Measurements from ENCODE around the gene DCUN1D2.

The DCUN1D2 gene

DNA sequence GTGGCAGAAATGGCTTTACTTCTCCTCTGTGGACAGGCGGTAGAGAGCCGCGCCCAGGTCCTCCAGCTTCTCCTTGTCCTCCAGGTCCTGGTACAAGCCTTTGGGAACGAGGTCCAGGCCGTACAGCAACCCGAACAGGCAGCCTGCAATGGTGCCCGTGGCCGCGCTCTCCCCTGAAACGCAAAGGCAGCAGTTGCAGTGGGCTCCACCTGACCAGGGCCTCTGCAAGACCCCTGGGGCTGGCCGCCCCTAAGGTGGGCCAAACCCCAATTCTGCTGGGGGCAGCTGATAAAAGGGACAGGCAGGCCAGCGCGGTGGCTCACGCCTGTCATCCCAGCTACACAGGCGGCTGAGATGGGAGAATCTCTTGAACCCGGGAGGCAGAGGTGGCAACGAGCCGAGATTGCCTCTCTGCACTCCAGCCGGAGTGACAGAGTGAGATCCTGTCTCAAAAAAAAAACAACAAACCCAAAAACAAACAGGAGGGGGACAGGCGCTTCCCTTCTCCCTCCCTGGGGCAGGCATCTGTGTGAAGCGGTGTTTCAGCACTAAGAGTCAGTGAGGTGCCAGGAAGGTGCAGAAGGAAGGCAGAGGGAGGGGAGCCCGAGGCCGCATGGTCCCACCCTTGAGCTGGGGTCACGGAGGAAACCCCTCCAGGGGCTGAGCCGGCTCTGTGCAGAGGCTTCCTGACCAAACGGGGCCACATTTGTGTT lies 67.5 kb downstream of the DCUN1D2 start:
- DNase-seq (ENCODE audit: low read depth) = no peak

DNA sequence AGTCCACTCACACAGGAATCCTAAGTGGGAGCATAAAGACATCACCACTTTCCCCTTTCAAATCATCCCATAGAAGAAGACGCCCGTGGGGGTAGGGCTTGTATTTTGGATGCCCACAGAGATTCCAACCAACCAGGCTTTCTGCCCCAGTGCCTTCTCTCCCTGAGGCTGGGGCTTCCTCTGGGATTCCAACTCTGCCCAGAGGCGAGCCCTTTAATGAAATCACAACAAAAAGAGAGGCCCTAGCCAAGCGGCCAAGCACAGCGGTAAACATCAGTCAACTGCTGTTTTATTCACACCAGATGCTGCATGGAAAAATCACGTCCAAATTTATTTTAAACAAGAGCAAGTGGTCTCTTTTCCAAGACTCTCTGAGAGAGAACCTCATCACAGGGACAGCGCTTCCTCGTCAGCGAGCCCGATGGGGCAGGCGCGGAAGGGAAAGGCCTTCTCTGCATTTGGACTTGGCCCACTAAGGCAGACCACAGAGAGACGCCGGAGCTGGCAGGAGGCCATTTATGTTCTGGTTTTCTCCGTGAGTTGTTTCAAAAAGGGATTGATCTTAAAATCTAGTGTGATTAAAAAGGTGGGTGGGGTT lies 68.7 kb downstream of the DCUN1D2 start:
- no peak for DNase-seq (ENCODE audit: low read depth)

DNA sequence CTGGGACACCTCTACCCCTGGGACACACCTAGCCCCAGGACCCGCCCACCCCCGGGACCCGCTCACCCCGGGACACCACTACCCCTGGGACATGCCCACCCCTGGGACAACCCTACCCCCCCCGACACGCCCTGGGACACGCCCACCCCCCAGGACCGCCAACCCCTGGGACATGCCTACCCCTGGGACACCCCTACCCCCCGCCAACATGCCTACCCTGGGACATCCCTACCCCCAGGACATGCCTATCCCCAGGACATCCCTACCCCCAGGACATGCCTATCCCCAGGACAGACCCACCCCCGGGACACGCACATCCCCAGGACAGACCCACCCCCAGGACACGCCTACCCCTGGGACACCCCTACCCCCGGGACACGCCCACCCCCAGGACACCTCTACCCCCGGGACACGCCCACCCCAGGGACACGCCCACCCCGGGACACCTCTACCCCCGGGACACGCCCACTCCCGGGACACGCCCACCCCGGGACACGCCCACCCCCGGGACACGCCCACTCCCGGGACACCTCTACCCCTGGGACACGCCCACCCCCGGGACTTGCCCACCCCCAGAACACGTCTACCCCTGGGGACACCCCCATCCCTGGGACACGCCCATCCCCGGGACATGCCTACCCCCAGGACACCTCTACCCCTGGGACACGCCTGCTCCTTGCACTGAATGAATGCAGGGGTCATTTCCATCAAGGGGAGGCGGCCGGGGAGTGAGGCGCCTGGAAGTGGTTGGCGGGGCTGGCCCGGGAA lies 69.5 kb downstream of the DCUN1D2 start:
- no peak for DNase-seq (ENCODE audit: low read depth)

DNA sequence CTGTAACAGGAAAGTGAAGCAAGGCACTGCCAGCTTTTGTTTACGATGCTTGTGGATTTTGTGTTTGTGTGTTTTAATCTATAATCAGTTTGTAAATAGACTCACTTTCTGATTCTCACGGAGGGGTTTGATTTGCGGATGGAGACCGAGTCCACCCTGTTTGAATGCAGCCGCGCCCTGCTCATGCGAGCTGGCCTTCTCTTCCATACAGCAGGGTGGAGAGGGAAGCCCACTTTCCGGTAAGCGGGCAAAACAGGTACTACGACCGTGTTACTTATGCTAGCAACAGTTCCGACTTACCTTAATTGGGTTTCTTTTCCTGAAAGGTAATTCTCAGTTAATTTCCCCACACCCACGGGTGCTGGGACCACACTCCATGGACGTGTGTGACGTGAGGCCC lies 70.3 kb downstream of the DCUN1D2 start:
- no peak for DNase-seq (ENCODE audit: low read depth)

DNA sequence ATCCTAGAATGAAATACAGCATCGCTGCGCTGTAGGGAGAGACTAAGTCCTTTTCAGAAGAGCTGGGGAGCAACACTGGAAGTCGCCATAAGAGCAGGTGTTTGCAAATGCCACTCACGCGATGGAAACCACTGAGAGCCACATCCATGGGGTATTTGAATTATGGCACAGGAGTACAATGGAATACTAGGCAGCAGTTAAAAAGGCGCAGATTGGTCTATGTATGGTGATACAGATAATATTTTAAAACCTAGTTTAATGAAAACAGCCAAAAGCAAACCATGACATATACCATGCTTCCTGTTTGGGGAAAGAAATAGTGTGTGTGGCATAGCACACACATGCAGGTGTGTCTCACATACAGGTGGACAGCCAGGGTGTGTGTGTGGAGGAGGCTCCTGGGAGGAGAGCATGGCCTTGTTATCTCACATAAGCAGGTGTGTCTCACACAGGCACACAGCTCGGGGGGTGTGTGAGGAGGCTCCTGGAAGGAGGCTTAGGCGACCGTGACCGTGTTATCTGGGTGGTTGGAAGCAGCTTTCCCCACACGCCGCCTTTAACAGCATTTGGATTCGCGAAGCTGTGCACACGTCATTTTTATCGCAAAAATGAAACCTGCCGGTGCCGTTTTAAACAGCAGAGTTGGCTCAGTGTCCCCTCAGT lies 70.8 kb downstream of the DCUN1D2 start:
- no peak for DNase-seq (ENCODE audit: low read depth)

DNA sequence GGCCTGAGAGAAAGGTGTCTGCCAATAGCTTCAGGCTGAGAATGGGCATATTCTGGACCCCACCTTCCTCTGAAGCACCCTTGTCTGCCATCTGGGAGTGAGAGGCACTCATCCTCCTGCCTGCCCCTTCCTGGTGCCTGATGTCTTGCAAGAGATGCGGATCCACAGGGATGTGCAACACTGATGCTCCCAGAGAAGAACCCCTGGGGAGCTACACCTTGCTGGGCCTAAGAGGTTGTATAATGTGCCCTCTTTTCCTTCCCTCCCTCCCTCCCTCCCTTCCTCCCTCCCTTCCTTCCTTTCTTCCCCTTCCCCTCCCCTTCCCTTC lies 71.8 kb downstream of the DCUN1D2 start:
- DNase-seq (ENCODE audit: low read depth) = no peak

DNA sequence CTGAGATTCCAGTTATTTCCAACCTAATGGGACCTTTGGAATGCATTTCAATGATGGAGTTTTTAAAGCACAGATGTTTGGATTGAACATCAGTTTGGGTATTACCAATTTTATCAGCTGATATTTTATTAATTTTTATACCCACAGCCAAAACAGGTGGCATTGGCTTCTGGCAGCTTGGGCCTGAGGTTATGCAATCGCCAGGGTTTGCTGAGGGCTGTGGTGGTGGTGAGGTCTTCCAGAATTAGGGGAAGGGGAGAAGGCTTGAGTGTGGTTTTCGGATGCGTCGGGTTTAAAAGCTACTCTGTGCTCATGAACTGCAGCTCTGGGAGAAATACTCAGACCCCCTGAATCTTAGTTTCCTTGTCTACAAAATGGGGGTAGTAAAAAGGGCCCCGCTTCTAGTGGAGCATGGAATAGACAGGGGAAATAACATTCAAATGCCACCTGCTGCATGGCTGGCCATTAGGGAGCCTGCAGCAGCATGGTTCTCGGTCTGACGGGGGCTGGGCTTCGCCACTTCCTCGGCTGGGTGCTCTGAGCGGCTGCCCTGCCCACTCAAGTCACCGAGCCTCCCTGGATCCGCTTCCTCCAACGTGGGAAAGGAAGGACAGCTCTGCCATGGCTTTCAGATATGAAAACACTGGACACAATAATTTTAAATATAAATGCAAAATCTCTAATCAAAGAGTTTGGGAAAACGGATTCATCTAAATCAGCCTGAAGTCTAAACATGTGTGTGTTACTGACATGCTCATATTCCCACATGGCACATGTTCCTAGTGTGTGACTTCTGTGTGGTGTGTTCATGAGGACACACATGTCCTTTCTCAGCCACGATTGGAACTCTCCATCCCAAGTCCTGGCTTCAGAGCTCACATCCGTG lies 72.4 kb downstream of the DCUN1D2 start:
- no peak for DNase-seq (ENCODE audit: low read depth)

DNA sequence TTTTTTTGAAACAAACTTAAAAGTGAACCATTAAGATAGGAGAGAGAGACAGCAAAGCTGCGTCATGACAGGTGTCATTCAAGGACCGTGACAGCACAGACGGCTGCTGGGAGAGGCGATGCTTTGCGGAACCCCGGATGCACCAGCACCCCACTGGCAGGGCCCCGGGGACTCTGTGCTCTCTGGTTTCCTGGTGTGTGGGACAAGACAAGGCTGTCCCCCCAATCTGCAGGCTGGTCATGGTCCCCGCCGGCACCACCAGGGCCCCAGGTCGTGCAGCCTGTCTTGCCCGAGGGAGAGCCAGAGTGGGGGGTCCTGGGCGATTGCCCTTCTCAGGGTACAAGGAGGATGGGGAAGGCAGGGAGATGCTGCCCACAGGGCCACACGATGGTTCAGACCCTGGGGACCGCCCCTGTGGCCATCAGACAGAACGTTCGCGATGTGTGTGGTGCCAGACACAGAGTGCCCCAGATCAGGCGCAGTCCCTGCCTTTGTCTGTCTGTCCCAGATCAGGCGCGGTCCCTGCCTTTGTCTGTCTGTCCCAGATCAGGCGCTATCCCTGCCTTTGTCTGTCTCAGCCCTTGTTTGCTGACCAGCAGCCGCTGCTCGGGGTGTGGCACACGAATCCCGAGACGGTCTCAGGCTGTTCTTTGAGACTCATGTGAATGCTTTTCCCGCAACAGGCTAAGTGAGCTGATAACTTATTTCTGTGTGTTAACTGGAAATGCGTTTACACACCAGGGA lies 73.3 kb downstream of the DCUN1D2 start:
- no peak for DNase-seq (ENCODE audit: low read depth)

DNA sequence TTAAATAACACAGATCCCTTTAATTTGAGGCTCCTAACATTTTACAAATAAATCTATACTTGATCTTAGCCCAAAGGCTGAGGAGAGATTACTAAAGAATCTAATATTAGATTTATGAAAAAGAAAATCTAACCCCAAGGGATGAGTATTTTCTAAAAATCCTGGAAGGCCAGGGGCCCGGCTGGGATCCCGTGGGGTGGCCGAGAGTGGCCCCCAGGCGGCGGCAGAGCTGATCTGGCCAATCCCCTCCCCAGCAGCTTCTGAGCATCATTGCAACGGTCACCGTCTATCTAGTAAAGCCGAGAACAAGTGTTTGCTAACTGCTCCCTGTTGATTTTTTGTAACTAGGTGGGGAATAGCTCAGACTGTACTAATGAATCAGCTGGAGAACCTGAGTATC lies 74.7 kb downstream of the DCUN1D2 start:
- DNase-seq (ENCODE audit: low read depth) = no peak

DNA sequence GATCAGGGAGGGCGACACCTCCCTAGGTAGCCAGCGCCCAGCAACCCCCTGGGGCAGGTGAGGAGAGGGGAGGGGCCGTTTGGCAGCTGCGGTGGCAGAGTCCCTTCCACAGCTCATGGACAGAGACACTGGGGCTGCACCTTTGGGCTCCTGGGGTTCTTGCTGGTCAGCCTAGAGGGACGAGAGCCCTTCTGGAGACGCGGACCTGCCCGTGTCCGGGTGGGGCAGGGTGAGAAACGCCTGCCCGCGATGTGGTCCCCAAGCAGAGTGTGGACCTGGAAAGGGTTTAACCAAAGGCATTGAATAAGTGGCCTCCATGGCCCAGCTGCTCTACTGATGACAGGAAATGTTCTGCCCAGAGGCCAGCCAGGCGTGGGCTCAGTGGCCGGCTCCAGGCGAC lies 75.5 kb downstream of the DCUN1D2 start:
- DNase-seq (ENCODE audit: low read depth) = no peak

DNA sequence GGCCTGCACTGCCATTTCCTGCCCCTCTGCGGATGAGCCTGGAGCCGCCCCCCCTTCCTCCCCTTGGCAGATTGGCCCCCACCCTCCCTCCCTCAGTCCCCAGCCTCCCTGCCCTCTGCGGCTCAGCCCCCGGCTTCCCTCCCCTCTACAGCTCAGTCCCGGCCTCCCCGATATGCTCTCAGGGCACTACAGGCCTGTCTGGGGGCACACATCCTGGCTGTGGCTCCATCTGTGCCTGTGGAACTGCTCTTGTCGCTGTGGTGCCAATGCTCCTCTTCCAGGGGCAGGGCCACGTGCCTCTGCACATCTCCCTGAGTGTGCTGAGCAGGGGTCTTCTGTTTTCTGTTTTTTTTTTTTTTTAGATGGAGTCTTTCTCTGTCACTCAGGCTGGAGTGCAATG lies 76.2 kb downstream of the DCUN1D2 start:
- DNase-seq (ENCODE audit: low read depth) = no peak

DNA sequence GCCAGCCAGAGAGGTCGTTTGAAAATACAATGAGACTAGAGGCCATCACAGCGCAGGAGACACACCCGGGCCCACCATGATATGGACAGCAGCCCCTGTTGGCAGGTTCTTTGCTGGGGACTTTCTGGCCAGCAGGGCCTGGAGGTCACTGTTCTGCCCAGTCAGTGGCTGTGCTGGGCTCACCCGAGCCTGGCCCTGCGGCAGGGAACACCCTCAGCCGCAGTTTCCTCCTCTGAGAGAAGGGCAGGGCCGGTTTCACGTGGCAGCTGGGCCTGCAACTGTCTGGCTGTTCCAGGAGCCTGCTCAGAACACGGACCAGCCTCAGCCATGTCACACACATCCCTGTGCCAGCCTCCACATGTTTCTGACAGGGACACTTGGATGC lies 76.6 kb downstream of the DCUN1D2 start:
- no peak for DNase-seq (ENCODE audit: low read depth)

DNA sequence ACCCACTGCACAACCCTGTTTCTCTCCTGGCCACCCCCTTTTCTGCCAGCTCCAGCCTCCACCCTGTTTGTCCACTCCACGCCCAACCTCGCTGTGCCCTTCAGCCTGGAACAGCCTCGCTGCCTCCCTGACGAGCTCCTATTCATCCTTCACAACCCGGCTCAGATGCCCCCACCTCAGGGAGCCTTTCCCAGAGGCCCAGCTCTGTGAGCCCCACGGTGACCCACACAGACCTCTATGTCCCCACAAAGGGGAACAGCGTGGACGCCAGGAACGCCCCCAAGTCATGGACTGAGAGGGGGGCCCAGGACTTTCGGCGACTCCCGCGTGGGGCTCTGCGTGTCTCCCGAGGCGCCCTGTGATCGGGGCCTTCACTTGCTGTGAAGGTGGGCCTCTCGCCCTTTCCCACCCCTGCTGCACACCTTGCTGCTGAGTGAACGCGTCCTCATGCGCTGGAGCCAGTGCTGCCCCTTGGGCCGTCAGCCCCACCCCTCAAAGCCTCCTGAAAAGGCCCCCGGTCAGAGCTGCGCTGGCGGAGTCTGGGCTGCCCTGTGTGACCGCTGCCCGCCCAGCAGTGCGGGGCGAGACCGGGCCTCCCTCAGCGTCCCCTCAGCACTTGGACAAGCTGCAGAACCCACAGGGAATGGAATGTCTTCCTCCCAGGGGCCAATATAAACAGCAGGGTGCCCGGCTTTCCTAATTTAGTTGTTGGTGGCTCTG lies 77.2 kb downstream of the DCUN1D2 start:
- DNase-seq (ENCODE audit: low read depth) = no peak

DNA sequence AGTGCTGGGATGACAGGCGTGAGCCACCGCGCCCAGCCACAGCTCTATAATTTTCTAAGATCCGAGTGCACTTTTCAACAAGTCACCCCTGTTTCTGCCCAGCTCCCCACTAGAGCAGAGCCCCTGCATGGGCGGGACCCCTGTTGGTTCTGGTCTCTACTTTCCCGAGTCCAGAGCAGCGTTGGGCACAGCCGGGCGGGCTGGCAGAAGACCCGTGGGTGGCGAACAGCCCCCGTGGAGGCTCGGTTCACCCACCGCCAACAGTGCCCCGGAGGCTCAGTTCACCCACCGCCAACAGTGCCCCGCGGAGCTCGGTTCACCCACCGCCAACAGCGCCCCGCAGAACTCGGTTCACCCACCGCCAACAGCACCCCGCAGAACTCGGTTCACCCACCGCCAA lies 78.1 kb downstream of the DCUN1D2 start:
- no peak for DNase-seq (ENCODE audit: low read depth)

DNA sequence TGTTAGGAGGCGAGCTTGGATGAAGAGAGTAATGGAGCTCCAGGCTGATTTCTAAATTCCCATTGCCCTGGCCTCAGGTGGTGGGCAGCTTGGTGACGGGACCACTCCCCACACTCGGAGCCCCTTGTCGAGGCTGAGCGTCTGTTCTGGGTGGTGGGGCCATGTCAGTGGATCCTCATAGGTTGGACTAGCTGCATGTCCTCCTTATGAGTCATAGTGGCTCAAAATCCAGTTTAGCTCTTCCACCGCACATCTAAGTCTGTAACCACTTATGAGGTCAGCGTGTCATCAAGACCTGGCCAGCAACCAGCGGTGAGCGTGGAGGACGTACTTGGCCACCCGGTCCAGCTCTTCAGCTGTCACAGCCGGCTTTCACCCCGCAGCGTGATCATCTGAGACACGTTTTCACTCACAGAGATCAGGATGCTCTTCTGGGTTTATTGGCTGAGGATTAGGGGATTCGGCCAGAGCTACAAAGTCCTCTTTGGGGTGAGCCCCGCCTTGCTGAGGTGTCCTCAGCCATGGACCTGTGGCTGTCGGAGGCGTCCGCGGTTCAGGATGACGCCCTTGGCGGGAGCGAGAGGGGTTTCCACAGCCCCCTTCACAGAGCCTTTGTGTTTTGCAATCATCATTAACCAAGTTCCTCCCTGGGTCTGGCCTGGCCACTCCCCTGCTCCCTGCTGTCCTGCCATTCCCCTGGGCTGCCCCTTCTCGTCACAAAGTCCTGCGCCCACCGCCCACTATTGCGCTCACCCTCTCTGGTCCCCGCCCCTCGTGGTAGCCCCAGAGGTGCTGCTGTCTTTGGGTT lies 79.1 kb downstream of the DCUN1D2 start:
- DNase-seq (ENCODE audit: low read depth) = no peak

DNA sequence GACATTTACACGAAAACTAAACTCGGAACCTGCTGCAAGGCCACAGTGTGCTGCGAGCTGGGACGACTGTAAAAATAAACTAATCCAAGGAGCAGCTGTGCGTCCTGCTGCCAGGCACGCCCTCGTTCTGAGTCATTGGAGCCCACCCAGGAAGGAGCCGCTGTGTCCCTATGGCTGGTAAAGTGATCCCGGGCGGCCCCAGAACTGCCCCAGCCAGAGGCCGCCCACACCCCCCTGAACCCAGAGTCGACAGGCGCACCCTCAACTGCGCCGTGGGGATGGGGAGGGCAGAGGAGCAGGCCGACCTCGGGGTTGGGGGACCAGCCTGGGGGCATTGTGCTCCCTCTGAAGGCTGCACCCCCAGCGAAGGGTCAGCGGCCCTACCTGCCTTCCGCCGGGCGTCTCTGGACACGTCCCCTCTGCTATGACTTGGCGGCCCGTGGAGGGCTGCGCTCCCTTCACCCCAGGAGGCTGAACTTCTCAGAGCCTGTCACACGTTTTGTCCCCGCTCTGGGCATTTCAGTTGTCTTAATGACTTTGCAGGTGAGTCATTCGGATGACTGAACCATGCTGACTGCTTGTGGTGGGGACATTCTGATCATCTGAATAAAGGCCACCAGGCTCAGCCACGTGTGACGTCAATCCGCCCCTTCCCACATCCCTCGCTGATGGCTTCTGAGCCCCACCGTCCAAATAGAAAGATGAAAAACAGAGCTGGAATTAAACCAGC lies 79.9 kb downstream of the DCUN1D2 start:
- no peak for DNase-seq (ENCODE audit: low read depth)

DNA sequence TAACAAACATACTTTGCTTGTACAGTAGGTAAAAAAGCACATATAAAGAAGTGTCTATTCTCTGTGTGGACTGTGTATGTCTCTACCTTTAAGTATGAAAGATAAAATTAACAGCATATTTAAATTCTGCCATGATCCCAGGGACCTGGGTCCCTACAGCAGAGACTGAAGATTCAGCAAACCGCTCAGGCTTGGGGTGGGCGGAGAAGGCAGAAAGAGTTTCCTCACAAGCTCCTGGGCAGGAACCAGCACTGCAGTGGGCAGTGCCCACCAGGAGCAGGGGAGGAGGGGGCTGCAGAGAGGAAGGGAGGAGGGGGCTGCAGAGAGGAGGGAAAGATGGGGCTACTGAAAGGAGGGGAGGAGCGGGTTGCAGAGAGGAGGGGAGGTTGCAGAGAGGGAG lies 81.9 kb downstream of the DCUN1D2 start:
- no peak for DNase-seq (ENCODE audit: low read depth)

DNA sequence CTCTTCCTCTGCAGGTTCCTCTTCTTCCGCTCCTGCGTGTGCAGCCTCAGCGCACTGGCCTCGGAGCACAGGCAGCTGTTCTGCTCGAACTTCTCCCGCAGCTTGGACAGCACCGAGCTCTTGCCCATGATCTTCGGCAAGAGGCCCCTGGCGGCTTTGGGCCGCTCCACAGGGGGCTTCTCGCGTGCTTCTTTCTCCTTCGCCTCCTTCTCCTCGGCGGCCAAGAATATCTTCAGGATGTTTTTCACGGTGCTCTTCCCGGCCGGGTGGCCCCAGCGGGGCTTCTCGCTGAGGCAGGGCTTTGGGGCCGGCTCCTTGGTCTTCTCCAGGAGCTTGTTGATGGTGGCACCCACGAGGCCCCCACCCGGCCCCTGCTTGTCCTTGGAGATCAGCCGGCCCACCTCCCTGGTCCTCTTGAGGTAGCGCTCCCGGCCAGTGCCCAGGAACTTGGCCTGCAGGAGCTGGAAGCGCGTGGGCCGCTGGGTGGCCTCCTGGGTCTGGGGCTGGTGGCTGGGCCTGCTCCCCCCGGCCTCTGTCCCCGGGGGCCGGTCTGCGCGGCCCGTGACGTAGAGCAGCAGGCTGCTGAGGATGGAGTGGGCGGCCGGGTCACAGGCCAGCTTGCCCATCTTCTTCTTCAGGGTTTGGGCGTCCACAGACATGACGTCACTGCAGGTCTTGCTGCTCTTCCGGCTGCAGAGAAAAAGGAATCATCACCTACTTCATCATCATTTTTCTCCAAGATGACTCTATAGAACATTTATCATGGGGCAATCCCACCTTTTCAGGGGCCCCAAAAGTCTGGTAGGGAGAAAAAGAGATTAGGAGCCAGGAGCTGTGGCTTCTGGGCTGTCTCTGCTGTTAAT lies 82.7 kb downstream of the DCUN1D2 start:
- no peak for DNase-seq (ENCODE audit: low read depth)

All from stimulated activated CD8-positive, alpha-beta memory T cell treated with anti-CD3 and anti-CD28 coated beads, Interleukin-4, amount 100 ng/mL, for 24 hours (primary cell).